HG03521 (cell line): ENCODE measurements around the gene LTK.
"Not testable (repeated sequence)": the region's sequence is repeated elsewhere in the genome, so short reads cannot be mapped to it uniquely, and the experiment has no call there.

Experiments
- ATAC-seq: cut with Tn5 transposase; IDR thresholded peaks from one replicate; pipeline ENCODE4 v1.9.1; 2021; ENCODE audit warnings: mild to moderate bottlenecking, moderate library complexity; ENCODE audit not compliant: unreplicated experiment

LTK gene

DNA sequence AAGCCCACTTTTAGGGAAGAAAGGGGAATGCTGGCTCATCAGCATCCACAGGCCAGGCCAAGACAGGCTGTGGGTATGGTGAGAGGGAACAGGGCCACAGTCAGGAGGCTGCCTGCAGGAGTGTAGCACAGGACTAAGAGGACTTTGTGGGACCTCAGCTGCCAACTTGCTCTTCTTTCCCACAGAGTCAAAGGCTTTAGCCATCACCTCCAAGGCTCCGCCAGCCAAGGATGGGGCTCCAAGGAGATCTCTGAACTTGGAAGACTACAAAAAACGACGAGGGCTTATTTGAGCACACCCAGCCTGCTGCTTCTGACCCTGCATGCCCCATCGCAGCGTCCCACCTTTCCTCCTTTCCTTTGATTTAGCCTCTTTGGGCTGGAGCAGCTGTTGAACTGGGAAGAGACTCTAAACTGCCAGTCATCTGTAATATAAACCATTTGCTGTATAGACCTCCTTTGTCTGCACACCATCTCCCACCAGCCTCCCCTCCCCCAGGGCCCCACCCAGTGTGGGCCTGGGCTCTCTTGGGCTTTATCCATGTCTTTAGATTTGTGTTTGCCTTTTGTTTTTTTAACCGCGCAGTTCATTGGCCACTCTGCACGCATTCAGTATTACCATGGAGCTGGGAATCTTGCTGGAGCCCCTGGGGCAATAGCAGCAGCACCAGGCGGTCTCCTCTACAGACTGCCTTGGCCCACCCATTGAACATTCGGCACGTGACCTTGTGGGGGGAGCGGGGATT is 33.1 kb downstream of the LTK start:
- no peak for ATAC-seq

DNA sequence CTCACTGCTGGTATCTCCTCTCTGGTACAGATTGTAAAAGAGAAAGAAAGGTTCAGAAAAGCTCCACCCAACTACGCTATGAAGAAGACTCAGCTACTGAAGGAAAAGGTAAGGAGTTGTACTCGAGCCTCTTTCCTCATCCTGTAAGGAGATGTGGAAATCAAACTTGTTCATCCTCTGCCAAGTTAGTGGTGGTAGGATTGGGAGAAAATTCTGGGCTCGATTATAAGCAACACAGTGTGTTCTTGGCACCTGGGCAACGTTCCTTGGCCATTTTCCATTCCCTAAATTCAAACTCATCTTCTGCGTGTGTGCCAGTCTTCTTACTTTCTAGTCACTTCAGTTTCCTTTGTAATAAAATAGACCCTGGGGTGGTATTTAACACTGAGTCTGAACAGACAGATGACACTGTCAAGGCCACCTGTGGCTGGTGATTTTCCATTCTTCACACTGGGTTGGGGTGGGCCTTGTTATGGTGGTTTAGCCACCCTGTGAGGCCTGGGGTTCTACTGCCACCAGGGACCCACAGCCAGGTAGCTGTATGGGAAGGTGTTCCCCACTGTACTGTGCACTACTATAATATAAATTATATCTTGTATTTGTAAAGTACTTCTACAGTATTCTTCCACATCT is 37.1 kb downstream of the LTK start:
- no peak for ATAC-seq

DNA sequence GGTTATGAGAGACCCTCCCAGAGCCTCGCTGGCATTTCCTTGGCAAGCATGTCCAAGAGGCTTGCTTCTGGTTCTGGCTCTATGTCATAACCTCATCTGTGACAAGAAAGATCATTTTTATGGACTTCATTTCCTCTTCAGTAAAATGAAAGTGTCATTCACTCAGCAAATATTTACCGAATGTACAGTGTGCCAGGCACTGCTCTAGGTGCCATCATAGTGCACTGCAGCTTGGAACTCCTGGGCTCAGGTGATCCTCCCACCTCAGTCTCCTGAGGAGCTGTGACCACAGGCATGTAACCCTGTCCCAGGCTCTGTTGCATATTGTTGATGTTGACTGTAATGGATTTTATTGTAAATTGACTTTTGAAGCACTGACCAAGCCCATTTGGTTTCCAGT is 38.7 kb downstream of the LTK start:
- no peak for ATAC-seq

DNA sequence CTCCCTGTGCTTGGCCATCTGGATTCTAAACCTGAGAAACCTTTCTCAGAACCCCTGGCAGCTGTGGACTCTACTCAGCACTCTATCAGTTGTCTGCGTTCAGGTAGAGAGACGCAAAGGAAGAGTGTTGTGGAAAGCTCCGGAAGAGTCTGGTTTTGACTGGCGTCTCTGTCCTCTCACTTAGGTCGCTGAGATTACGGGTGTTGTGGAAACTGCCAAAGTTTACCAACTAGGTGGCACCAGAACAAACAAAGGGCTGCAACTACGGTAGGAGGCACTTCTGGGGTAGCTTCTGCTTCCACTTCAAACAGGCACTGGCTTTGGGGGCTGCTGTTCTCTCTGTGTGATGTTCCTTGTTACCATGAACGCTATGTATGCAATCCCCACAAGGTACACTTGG is 39.2 kb downstream of the LTK start:
- ATAC-seq, result no peak

DNA sequence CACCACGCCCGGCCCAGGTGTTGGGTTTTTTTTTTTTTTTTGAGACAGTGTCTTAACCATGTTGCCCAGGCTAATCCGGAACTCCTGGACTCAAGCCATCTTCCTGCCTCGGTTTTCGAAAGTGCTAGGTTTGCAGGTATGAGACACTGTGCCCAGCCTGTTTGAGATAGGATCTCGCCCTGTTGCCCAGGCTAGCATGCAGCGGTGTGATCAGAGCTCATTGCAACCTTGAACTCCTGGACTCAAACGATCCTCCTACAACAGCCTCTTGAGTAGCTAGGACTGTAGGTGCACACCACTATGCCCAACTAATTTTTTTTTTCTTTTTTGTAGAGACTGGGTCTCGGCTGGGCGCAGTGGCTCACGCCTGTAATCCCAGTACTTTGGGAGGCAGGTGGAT is 40.2 kb downstream of the LTK start:
- no peak for ATAC-seq

DNA sequence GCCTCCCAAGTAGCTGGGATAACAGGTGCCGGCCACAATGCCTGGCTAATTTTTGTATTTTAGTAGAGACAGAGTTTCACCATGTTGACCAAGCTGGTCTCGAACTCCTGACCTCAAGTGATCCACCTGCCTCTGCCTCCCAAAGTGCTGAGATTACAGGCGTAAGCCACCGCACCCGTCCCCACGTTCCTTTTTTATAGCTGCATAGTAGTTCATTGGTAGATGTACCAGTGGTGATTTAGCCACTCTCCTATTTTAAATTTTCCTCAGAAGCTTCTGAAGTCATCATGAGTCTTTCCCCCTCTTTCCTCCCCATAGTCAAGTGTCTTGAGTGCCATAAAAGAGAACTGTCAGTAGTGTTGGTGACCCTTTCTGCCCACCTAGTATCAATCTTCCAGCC is 44.0 kb downstream of the LTK start:
- ATAC-seq, result not testable (repeated sequence)

DNA sequence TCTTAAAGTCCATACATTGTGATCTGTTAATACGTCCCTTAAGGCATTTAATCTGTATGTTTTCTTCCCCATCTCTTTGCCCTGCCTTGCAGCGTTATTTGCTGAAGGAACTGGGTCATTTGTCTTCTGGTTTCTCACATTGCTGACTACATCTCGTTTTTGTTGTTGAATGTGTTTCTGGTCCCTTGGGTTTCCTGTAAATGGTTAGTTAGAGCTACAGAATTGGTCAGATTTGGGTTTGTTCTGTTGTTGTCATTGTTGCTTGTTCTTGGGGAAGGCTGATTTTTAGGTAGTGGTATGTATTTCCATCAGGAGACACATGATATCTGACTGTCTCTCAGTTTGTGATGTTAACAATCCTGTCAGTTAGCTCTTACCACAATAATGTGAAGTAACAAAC is 46.9 kb downstream of the LTK start:
- ATAC-seq, result no peak

DNA sequence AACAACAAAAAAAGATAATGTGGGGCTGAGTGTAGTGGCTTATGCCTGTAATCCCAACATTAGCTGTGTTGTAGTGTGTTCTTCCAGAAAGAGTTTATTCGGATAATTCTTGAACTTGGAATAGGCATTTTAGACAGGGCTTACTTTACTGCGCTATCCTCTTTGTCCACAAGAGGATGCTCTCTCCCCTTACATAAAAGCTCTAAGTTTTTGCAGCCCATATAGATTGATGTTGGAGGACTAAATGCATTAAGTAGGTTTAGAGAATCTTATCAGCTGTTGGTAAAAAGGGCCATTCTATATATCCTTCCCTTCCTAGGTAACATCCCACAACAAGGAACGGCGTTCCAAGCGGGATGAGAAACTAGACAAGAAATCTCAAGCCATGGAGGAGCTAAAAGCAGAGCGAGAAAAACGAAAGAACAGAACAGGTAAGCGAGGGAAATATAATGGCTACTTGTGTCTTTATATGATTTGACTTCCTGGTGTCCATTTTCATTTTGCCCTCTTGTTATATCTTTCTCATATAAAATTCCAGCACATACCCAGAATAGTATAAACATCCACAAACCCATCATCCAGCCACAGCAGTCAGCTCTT is 47.7 kb downstream of the LTK start:
- no peak for ATAC-seq

DNA sequence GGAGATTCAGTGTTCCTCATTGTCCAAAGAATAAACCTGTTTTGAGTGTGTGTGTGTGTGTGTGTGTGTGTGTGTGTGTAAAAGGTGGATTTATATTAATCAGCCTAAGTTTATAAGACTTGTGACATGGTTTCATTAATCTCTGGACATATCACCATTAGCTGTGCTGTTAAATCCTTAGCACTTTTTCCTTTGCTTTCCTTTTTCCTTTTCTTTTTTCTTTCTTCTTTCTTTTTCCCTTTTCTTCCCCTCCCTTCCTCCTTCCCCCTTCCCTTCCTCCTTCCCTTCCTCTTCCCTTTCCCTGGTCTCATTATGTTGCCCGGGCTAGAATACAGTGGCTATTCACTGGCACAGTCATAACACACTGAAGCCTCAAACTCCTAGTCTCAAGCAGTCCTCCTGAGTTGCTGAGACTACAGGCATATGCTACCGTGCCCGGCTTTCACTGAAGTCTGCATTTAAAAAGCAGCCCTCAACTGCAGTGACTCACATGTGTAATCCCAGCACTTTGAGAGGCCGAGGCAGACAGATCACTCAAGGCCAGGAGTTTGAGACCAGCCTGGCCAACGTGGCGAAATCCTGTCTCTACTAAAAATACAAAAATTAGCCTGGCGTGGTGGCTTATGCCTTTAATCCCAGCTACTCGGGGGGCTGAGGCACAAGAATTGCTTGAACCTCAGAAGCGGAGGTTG is 48.6 kb downstream of the LTK start:
- no peak for ATAC-seq

DNA sequence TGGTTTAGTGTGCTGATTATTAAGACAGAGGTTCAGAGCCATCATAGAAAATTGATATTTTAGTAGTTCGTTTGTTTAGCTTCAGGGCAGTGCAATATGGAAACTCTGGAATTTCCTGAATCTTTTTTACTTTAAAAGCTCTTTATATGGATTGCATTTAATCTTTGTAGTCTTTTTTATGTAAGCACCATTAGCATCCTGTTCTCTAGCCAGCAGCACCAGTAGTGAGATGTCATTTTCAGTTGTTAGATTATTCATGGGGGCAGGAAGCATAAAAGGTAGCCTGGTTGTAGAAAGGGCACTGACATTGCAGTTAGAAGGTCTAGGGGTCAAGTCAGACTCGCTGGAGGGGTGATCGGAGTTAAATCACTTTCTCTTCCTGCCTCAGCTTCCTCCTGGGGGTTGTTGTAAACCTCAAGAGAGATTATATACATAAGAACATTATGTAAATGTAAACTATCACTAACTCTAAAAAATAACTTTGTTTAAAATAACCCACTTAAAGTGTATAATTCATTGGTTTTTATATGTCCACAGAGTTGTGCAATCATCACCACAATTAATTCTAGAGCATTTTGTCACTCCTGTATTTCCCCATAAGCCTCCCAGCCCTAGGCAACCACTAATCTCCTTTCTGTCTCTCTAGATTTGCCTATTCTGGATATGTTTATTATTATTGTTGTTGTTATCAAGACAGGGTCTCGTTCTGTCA is 51.4 kb downstream of the LTK start:
- no peak for ATAC-seq
